IPS-15b (cell line): ENCODE data around the gene OTX1.

Experiments
- H3K27me3 ChIP-seq: one replicate; pipeline ENCODE4 v1.6.1; 2013; ENCODE audit warnings: low read length; ENCODE audit not compliant: control insufficient read depth, insufficient read depth
- H3K36me3 ChIP-seq: one replicate; pipeline ENCODE4 v1.6.1; 2013; ENCODE audit warnings: low read length; ENCODE audit not compliant: control insufficient read depth, insufficient read depth
- H3K4me1 ChIP-seq: one replicate; pipeline ENCODE4 v1.6.1; 2013; ENCODE audit warnings: mild to moderate bottlenecking, low read length; ENCODE audit not compliant: control insufficient read depth, insufficient read depth
- H3K4me3 ChIP-seq: one replicate; pipeline ENCODE4 v1.5.1; 2013; ENCODE audit warnings: low read depth, low read length
- H3K9ac ChIP-seq: one replicate; pipeline ENCODE4 v1.6.1; 2013; ENCODE audit warnings: low read depth, mild to moderate bottlenecking, low read length
- H3K9me3 ChIP-seq: one replicate; pipeline ENCODE4 v1.6.1; 2013; ENCODE audit warnings: mild to moderate bottlenecking, low read length; ENCODE audit not compliant: control insufficient read depth, insufficient read depth

Gene OTX1

DNA sequence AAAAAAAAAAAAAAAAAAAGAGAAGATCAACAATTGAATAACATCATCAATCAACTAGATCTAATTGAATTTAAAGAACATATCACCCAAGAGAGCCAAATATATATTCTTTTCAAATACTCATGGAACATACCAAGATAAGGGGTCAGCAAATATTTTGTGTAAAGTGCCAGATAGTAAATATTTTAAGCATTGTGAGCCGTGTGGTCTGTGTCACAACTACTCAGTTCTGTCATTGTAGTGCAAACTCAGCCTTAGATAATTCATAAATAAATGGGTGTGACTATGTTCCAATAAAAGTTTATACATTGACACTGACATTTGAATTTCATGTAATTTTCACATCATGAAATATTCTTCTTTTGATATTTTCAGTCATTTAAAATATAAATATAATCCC lies 45.9 kb downstream of the OTX1 start:
- Histone ChIP-seq H3K9ac (no peak overlapping the region), H3K9me3 (no peaks in the 10 kb centered on the region), H3K4me3 (no peak overlapping the region), H3K27me3 (no peaks in the 10 kb centered on the region), H3K4me1 (peaks cover 3% of the 10 kb centered on the region), H3K36me3 (no peaks in the 10 kb centered on the region)

DNA sequence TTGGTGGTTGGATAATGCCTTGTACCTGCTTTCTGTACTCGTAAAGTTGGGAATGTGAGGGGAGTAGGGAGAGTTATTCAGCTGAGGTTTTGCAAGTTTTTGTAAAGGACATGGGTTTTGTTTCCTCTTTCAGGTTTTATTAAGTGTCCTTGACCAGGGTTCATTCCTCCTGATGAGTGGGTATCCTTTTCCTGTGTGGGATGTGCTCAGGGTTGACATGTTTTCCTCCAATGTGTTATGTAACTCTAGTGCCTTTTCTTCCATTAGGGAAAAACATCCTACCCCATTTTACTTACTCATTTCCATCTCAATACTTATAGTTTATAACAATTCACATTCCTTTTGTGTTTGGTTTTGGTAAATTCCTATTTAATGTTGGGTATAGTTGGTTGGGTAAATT lies 48.4 kb downstream of the OTX1 start:
- Histone ChIP-seq H3K4me3 (no peak overlapping the region), H3K36me3 (no peaks in the 10 kb centered on the region), H3K9me3 (no peaks in the 10 kb centered on the region), H3K27me3 (no peaks in the 10 kb centered on the region), H3K4me1 (no peaks in the 10 kb centered on the region), H3K9ac (no peak overlapping the region)

DNA sequence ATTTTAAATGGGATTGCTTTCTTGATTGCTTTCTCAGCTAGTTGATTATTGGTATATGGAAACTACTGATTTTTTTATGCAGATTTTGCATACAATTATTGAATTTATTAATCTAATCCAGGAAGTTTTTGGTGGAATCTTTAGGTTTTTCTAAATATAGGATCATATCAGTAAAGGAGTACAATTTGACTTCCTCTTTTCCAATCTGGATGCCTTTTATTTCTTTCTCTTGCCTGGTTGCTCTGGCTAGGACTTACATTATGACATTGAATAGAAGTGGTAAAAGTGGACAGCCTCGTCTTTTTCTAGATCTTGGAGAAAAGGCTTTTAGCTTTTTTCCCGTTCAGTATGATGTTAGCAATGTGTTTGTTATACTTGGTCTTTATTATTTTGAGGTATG lies 51.3 kb downstream of the OTX1 start:
- no peaks in the 10 kb centered on the region for H3K36me3 ChIP-seq
- H3K9me3 ChIP-seq = no peaks in the 10 kb centered on the region
- H3K4me1 ChIP-seq = no peaks in the 10 kb centered on the region
- no peaks in the 10 kb centered on the region for H3K27me3 ChIP-seq
- no peak overlapping the region for H3K9ac ChIP-seq
- H3K4me3 ChIP-seq = no peak overlapping the region

GRCh38 chr2:63104482-63104881 lies 53.9 kb downstream of the OTX1 start:
- no peaks in the 10 kb centered on the region for H3K4me1 ChIP-seq
- H3K9ac ChIP-seq = no peak overlapping the region
- no peaks in the 10 kb centered on the region for H3K27me3 ChIP-seq
- no peaks in the 10 kb centered on the region for H3K9me3 ChIP-seq
- H3K36me3 ChIP-seq = no peaks in the 10 kb centered on the region
- H3K4me3 ChIP-seq = no peak overlapping the region
